ENCODE data around the gene MEIS2.

MEIS2 gene

DNA sequence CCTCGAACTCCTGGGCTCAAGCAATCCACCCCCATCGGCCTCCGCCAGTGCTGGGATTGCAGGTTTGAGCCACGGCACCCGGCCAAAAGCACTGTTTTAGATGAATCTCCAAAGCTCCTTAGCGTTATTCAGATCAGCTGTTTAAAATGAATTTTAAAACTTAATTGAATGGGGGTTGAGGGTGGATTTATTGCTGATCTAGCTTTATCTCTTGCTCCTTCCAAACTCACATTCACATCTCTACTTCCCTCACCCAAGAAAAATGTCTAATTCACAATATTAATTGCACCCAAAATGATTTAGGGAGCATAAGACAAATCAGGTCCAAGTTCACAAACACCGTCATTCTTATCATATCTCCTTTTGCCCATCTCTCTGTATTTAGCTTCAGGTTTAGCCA is 89.8 kb downstream of the MEIS2 start:
- Mint-ChIP-seq H3K9me3 (peaks cover 4% of the 10 kb centered on the region), H3K27me3 (no peaks in the 10 kb centered on the region), H3K27ac (ENCODE audit: low read depth) (no peak overlapping the region), H3K36me3 (ENCODE audit: insufficient read depth) (no peaks in the 10 kb centered on the region), H3K4me3 (no peak overlapping the region), H3K4me1 (no peaks in the 10 kb centered on the region)
- no peak for DNase-seq (ENCODE audit: low spot score in 2 of 2)
- no peak for ATAC-seq (replicated peaks; ENCODE audit: extremely low read depth, poor library complexity, severe bottlenecking)

- no peak overlapping the region for H3K27ac Mint-ChIP-seq (ENCODE audit: low read depth)
- H3K27me3 Mint-ChIP-seq: no peaks in the 10 kb centered on the region
- no peaks in the 10 kb centered on the region for H3K36me3 Mint-ChIP-seq (ENCODE audit: insufficient read depth)
- peaks cover 4% of the 10 kb centered on the region for H3K9me3 Mint-ChIP-seq
- no peak for DNase-seq (ENCODE audit: low spot score in 2 of 2)
- H3K4me3 Mint-ChIP-seq: no peak overlapping the region
- no peaks in the 10 kb centered on the region for H3K4me1 Mint-ChIP-seq
- ATAC-seq (replicated peaks; ENCODE audit: extremely low read depth, poor library complexity, severe bottlenecking): no peak
Measured at GRCh38 chr15:37009288-37009687, 91.1 kb downstream of the MEIS2 start.

DNA sequence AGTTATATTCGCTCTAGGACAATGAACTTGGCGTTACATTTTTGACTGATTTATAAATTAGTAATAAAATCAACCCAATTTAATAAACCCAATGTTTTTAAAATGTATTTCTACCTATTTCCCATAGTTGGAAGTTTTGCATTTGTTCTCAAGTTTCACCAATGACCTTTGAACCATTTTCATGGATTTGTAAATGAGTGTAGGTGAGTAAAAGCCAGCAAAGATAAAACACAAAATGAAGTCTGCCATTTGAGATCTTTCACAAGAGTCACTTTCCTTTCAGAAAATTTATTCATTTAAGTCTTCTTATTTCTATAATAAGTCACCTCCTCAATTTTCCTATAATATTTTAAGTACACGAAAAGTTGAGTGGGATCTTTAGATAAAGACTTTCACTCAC is 92.1 kb downstream of the MEIS2 start:
- Mint-ChIP-seq H3K36me3 (ENCODE audit: insufficient read depth) (no peaks in the 10 kb centered on the region), H3K27me3 (no peaks in the 10 kb centered on the region), H3K9me3 (peaks cover 4% of the 10 kb centered on the region), H3K27ac (ENCODE audit: low read depth) (no peak overlapping the region), H3K4me3 (no peak overlapping the region), H3K4me1 (no peaks in the 10 kb centered on the region)
- no peak for ATAC-seq (replicated peaks; ENCODE audit: extremely low read depth, poor library complexity, severe bottlenecking)
- DNase-seq (ENCODE audit: low spot score in 2 of 2): no peak

DNA sequence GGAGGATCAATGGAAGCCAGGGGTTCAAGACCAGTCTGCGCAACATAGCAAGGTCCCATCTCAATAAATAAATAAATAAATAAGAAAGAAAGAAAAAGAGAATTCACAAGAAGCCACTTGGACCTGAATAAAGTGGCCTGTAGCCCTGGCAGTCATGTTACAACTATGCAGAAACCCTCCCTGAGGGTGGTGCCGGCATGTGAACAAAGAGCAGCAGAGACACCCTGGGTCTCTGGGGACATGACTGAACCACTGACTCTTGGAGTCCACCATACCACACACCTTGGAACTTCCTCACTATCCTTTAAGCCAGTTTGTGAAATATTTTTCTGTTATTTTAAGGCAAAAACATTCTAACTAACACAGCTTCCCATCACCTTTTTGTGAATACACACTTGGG is 93.0 kb downstream of the MEIS2 start:
- Mint-ChIP-seq H3K9me3 (peaks cover 4% of the 10 kb centered on the region), H3K27me3 (no peaks in the 10 kb centered on the region), H3K36me3 (ENCODE audit: insufficient read depth) (no peaks in the 10 kb centered on the region), H3K4me3 (no peak overlapping the region), H3K4me1 (no peaks in the 10 kb centered on the region), H3K27ac (ENCODE audit: low read depth) (no peak overlapping the region)
- DNase-seq (ENCODE audit: low spot score in 2 of 2): no peak
- ATAC-seq (replicated peaks; ENCODE audit: extremely low read depth, poor library complexity, severe bottlenecking): no peak

DNA sequence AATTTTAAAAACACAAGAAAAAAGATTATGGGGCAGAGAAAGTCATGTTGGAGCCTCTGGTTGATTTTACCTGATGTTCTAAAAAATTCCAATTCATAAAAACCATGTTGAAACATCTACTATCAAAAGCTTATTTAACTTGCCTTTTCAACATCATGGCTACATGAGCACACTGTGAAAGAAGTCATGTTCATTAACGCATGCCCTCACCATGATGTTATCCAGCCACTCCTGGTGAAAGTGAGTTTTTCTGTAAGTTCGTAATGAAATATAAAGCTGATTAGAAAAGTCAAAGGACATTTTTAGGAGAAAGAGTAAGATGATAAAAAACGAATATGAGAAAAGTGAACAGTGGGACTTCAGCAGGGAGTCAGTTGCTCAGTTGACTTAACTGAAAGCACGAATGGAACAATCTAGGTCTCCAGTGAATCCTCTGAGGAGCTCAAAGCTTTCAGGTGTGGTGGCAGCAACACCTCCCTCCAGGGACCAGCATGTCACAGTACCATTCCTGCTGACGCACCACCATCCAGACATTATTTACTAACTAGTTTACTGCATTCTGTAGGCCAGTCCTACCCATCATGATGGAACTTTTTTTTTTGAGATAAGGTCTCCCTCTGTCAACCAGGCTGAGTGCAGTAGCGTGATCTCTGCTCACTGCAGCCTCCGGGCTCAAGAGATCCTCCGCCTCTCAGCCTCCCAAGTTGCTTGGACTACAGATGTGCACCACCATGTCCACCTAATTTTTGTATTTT is 95.2 kb downstream of the MEIS2 start:
- Mint-ChIP-seq H3K9me3 (peaks cover 17% of the 10 kb centered on the region), H3K27ac (ENCODE audit: low read depth) (no peak overlapping the region), H3K4me3 (no peak overlapping the region), H3K27me3 (no peaks in the 10 kb centered on the region), H3K4me1 (no peaks in the 10 kb centered on the region), H3K36me3 (ENCODE audit: insufficient read depth) (no peaks in the 10 kb centered on the region)
- no peak for DNase-seq (ENCODE audit: low spot score in 2 of 2)
- ATAC-seq (replicated peaks; ENCODE audit: extremely low read depth, poor library complexity, severe bottlenecking): no peak

GRCh38 chr15:37004373-37004869 is 95.9 kb downstream of the MEIS2 start:
- ATAC-seq (replicated peaks; ENCODE audit: extremely low read depth, poor library complexity, severe bottlenecking): no peak
- H3K4me3 Mint-ChIP-seq: no peak overlapping the region
- no peak overlapping the region for H3K27ac Mint-ChIP-seq (ENCODE audit: low read depth)
- no peaks in the 10 kb centered on the region for H3K36me3 Mint-ChIP-seq (ENCODE audit: insufficient read depth)
- no peaks in the 10 kb centered on the region for H3K4me1 Mint-ChIP-seq
- H3K9me3 Mint-ChIP-seq: peaks cover 17% of the 10 kb centered on the region
- no peaks in the 10 kb centered on the region for H3K27me3 Mint-ChIP-seq
- DNase-seq (ENCODE audit: low spot score in 2 of 2): no peak

GRCh38 chr15:37002041-37002672 is 98.2 kb downstream of the MEIS2 start:
- H3K36me3 Mint-ChIP-seq (ENCODE audit: insufficient read depth): no peaks in the 10 kb centered on the region
- H3K4me1 Mint-ChIP-seq: no peaks in the 10 kb centered on the region
- no peaks in the 10 kb centered on the region for H3K27me3 Mint-ChIP-seq
- H3K4me3 Mint-ChIP-seq: no peak overlapping the region
- peaks cover 17% of the 10 kb centered on the region for H3K9me3 Mint-ChIP-seq
- H3K27ac Mint-ChIP-seq (ENCODE audit: low read depth): no peak overlapping the region
- ATAC-seq (replicated peaks; ENCODE audit: extremely low read depth, poor library complexity, severe bottlenecking) (no peak), DNase-seq (ENCODE audit: low spot score in 2 of 2) (no peak)

DNA sequence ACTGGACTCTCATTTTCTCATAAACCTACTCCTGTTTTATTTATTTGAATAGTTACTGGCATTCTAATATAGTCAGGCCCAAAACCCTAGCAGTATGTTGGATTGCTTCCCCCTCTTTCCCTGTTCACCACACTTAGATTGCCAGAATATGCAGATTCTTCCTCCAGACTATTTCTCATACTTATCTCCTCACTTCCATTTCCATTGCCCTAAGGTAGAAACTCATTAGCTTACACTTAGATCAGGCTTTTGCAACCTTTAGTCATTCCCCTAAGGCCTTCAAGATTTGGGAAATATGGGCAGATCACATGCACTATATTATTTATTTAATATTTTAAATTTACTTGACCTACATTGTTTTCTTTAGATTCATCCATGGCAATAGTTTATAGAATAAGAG is 98.9 kb downstream of the MEIS2 start:
- ATAC-seq (replicated peaks; ENCODE audit: extremely low read depth, poor library complexity, severe bottlenecking) (no peak), DNase-seq (ENCODE audit: low spot score in 2 of 2) (no peak)
- peaks cover 14% of the 10 kb centered on the region for H3K9me3 Mint-ChIP-seq
- H3K27ac Mint-ChIP-seq (ENCODE audit: low read depth): no peak overlapping the region
- H3K4me3 Mint-ChIP-seq: no peak overlapping the region
- no peaks in the 10 kb centered on the region for H3K27me3 Mint-ChIP-seq
- H3K36me3 Mint-ChIP-seq (ENCODE audit: insufficient read depth): no peaks in the 10 kb centered on the region
- H3K4me1 Mint-ChIP-seq: no peaks in the 10 kb centered on the region

- Mint-ChIP-seq H3K4me1 (no peaks in the 10 kb centered on the region), H3K27me3 (no peaks in the 10 kb centered on the region), H3K27ac (ENCODE audit: low read depth) (no peak overlapping the region), H3K36me3 (ENCODE audit: insufficient read depth) (no peaks in the 10 kb centered on the region), H3K4me3 (no peak overlapping the region), H3K9me3 (peaks cover 12% of the 10 kb centered on the region)
- no peak for DNase-seq (ENCODE audit: low spot score in 2 of 2)
- no peak for ATAC-seq (replicated peaks; ENCODE audit: extremely low read depth, poor library complexity, severe bottlenecking)
Measured at GRCh38 chr15:36999778-37000177, 100.6 kb downstream of the MEIS2 start.

DNA sequence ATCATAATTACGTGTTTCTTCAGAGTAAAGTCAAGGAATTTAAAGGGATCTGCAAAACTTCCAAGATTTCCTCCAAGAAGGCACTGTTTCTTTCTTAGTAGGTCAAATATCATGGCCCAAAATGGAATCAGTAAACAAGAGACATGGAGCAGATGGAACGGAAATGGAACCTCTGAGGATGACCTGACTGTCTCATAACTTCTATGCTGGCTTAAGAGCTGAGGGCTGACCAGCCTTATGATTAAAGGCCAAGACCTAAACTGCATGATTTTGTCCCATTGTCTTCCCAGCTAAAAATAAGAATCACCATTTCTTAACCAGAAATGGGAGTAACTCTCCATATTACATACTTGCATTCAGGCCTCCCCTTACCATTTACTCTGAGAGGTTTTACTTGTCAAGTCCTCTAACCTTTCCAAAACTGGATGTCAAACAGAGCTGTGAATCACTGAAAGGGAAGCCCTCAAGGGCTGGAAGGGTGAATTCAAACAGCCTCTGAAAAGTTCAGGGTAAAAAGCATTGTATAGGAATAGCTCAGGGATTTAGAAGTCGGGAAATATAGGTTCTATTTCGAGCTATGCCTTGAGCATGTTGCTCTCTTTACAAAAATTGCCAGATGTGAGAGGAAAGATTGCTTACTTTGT is 103.7 kb downstream of the MEIS2 start:
- peaks cover 12% of the 10 kb centered on the region for H3K9me3 Mint-ChIP-seq
- no peak overlapping the region for H3K4me3 Mint-ChIP-seq
- H3K27ac Mint-ChIP-seq (ENCODE audit: low read depth): no peak overlapping the region
- H3K36me3 Mint-ChIP-seq (ENCODE audit: insufficient read depth): no peaks in the 10 kb centered on the region
- no peaks in the 10 kb centered on the region for H3K27me3 Mint-ChIP-seq
- DNase-seq (ENCODE audit: low spot score in 2 of 2): no peak
- no peaks in the 10 kb centered on the region for H3K4me1 Mint-ChIP-seq
- no peak for ATAC-seq (replicated peaks; ENCODE audit: extremely low read depth, poor library complexity, severe bottlenecking)

GRCh38 chr15:36996121-36996520 is 104.2 kb downstream of the MEIS2 start:
- H3K4me1 Mint-ChIP-seq: no peaks in the 10 kb centered on the region
- H3K9me3 Mint-ChIP-seq: peaks cover 9% of the 10 kb centered on the region
- no peaks in the 10 kb centered on the region for H3K27me3 Mint-ChIP-seq
- H3K36me3 Mint-ChIP-seq (ENCODE audit: insufficient read depth): no peaks in the 10 kb centered on the region
- ATAC-seq (replicated peaks; ENCODE audit: extremely low read depth, poor library complexity, severe bottlenecking) (no peak), DNase-seq (ENCODE audit: low spot score in 2 of 2) (no peak)
- H3K4me3 Mint-ChIP-seq: no peak overlapping the region
- H3K27ac Mint-ChIP-seq (ENCODE audit: low read depth): no peak overlapping the region

DNA sequence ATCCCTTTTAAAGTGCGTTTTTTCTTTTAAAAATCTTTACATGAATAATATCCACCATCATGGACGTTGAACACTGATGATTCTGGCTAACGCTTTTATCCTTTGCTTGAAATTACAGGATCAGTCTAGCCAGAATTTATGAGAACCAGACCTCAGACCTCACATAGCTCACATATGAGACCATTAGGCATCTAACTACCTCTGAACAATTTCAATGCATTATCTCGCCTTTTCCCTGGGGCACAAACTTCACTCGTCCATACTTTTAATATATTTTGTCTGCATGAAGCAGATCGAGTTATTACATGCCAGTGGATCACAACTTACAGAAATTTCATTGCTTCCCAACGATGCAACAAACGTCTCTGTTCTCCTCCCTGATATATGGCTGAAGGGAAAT is 105.6 kb downstream of the MEIS2 start:
- DNase-seq (ENCODE audit: low spot score in 2 of 2): no peak
- no peaks in the 10 kb centered on the region for H3K9me3 Mint-ChIP-seq
- no peaks in the 10 kb centered on the region for H3K27me3 Mint-ChIP-seq
- H3K27ac Mint-ChIP-seq (ENCODE audit: low read depth): no peak overlapping the region
- ATAC-seq (replicated peaks; ENCODE audit: extremely low read depth, poor library complexity, severe bottlenecking): no peak
- no peaks in the 10 kb centered on the region for H3K36me3 Mint-ChIP-seq (ENCODE audit: insufficient read depth)
- no peaks in the 10 kb centered on the region for H3K4me1 Mint-ChIP-seq
- H3K4me3 Mint-ChIP-seq: no peak overlapping the region

DNA sequence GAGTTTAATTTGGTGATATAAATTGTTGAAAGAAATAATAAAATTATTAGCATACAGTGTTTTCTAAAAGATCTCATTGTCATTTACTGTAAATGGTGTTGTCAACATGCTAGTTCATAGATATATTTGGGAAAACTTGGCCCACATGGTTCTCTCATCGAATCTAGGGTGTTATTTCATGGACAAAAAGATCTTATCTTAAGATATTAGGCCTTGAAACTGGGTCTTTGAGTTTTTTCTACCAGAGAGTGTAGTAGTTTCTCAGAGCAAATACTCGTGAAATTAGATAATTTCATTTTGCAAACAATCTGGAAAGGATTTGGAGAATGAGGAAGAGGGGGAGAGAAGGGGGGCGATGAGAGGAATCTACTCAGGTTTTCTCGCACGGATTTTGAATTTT is 107.9 kb downstream of the MEIS2 start:
- H3K27ac Mint-ChIP-seq (ENCODE audit: low read depth): no peak overlapping the region
- H3K36me3 Mint-ChIP-seq (ENCODE audit: insufficient read depth): no peaks in the 10 kb centered on the region
- ATAC-seq (replicated peaks; ENCODE audit: extremely low read depth, poor library complexity, severe bottlenecking): no peak
- H3K27me3 Mint-ChIP-seq: no peaks in the 10 kb centered on the region
- H3K4me3 Mint-ChIP-seq: no peak overlapping the region
- no peaks in the 10 kb centered on the region for H3K4me1 Mint-ChIP-seq
- no peak for DNase-seq (ENCODE audit: low spot score in 2 of 2)
- peaks cover 6% of the 10 kb centered on the region for H3K9me3 Mint-ChIP-seq

Measured in central memory CD8-positive, alpha-beta T cell (primary cell).